ENCODE results near the gene PAX2. TPM values are rescaled to one million over a fixed set of nuclear protein-coding genes. Genes with fewer than 3 reads are reported as not detected.

Gene PAX2
- total and polyA plus RNA-seq, 2 of the 8 experiments (the other 6 are each of a cell fraction or from before 2014, with no cell fraction given): 0.02 TPM; not detected in 1

DNA sequence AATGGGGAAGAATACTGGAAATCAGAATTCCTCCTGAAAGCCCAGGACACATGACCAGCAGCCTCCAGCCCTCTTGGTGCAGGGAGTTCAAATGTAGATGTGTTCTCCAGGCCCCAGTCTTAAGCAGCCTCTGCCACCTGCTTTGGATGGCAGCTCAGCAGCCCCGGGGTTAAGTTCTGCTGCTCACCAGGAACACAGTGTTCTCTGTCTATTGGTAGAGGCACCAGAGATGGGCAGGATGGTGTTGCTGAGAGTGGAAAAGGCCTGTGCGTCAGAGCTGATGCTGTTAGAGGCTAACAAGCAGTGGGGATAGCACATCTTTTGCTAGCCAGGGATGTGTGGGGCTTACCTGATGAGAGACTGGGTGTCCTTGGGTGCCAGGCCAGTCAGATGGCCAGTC lies 56.8 kb downstream of the PAX2 start:
- Histone ChIP-seq H3K18ac (ENCODE audit: extremely low read depth, low read length) (no peak overlapping the region), H3K79me1 (ENCODE audit: low read depth, low read length) (no peaks in the 10 kb centered on the region), H2AFZ (ENCODE audit: low read length) (no peak overlapping the region), H2BK12ac (ENCODE audit: low read depth, low read length) (no peak overlapping the region), H4K8ac (ENCODE audit: extremely low read depth, insufficient read depth, low read length) (no peak overlapping the region), H3K36me3 (ENCODE audit: control insufficient read depth in 2 of 4, insufficient read depth in 4 of 4, low read length in 3 of 4) (no peaks in the 10 kb centered on the region; a peak in 1 of 8 replicates), H2BK120ac (replicated peaks; ENCODE audit: low read depth, low read length) (no peak overlapping the region), H2AK5ac (ENCODE audit: low read depth, low read length) (no peak overlapping the region), H4K5ac (ENCODE audit: insufficient read length, low read depth, low read length) (no peak overlapping the region), H3K9ac (replicated peaks in 1 of 4; ENCODE audit: extremely low read depth in 1 of 4, low read depth in 3 of 4, low read length in 3 of 4) (no peak overlapping the region), H3K27ac (ENCODE audit: low read depth, low read length) (no peak overlapping the region), H4K20me1 (replicated peaks in 1 of 2; ENCODE audit: control insufficient read depth in 1 of 2, insufficient read depth in 2 of 2, low read length in 2 of 2) (no peaks in the 10 kb centered on the region), H3K23me2 (ENCODE audit: low read depth, low read length) (no peaks in the 10 kb centered on the region; the same call in 1 of the 2 replicates), H3K27me3 (replicated peaks in 1 of 4; ENCODE audit: control insufficient read depth in 3 of 4, extremely low read depth in 1 of 4, insufficient read depth in 3 of 4, low read length in 3 of 4) (peaks cover 0 to 17% (median 6%) of the 10 kb centered on the region in 4 experiments; a peak in 5 of 7 replicates), H4K91ac (replicated peaks; ENCODE audit: insufficient read length, low read length) (no peak overlapping the region), H3K79me2 (ENCODE audit: control insufficient read depth in 1 of 2, insufficient read depth in 2 of 2, low read length in 2 of 2) (no peaks in the 10 kb centered on the region), H3K4ac (replicated peaks; ENCODE audit: insufficient read length, low read depth, low read length) (no peak overlapping the region), H2BK5ac (ENCODE audit: low read depth, low read length) (no peak overlapping the region), H3K4me1 (replicated peaks in 1 of 4; ENCODE audit: control insufficient read depth in 3 of 4, insufficient read depth in 4 of 4, low read length in 3 of 4) (peaks cover 3 to 13% (median 5%) of the 10 kb centered on the region in 4 experiments; a peak in 6 of 7 replicates), H2BK15ac (ENCODE audit: low read length) (0 out of 2 replicates have a peak overlapping the region, but pooled peaks have one; percentile 12), H3K9me3 (ENCODE audit: insufficient read depth in 2 of 2, low read depth in 1 of 2, low read length in 1 of 2) (no peaks in the 10 kb centered on the region), H3K23ac (ENCODE audit: insufficient read length) (no peak overlapping the region), H3K14ac (ENCODE audit: insufficient read length) (no peak overlapping the region), H3K4me2 (ENCODE audit: insufficient read depth in 1 of 2, low read depth in 2 of 2, low read length in 2 of 2) (no peak overlapping the region), H3K4me3 (ENCODE audit: extremely low read depth in 1 of 4, insufficient read depth in 2 of 4, low read depth in 3 of 4, low read length in 4 of 4) (no peak overlapping the region), H2BK20ac (ENCODE audit: low read length) (no peak overlapping the region), H3K56ac (replicated peaks; ENCODE audit: insufficient read length, low read depth, low read length) (no peak overlapping the region)
- no peak for TF ChIP-seq HDAC6 (IDR thresholded peaks at IDR 0.05; ENCODE audit: low read depth, low read length)
- TF ChIP-seq, protein P1, sequence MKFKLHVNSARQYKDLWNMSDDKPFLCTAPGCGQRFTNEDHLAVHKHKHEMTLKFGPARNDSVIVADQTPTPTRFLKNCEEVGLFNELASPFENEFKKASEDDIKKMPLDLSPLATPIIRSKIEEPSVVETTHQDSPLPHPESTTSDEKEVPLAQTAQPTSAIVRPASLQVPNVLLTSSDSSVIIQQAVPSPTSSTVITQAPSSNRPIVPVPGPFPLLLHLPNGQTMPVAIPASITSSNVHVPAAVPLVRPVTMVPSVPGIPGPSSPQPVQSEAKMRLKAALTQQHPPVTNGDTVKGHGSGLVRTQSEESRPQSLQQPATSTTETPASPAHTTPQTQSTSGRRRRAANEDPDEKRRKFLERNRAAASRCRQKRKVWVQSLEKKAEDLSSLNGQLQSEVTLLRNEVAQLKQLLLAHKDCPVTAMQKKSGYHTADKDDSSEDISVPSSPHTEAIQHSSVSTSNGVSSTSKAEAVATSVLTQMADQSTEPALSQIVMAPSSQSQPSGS (IDR thresholded peaks at IDR 0.05; ENCODE audit: low read length): no peak
- no peak for TF ChIP-seq SIX5 (IDR thresholded peaks at IDR 0.05; ENCODE audit: low read depth, low read length)
- TF ChIP-seq SIN3A (conservative IDR thresholded peaks at IDR 0.05 in 1 of 2, IDR thresholded peaks at IDR 0.05 in 1 of 2; ENCODE audit: low read depth in 1 of 2, low read length in 2 of 2): no peak
- TF ChIP-seq, protein P2, sequence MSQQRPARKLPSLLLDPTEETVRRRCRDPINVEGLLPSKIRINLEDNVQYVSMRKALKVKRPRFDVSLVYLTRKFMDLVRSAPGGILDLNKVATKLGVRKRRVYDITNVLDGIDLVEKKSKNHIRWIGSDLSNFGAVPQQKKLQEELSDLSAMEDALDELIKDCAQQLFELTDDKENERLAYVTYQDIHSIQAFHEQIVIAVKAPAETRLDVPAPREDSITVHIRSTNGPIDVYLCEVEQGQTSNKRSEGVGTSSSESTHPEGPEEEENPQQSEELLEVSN (IDR thresholded peaks at IDR 0.05): no peak
- no peak for TF ChIP-seq MAFK (IDR thresholded peaks at IDR 0.05; ENCODE audit: low read depth, low read length)
- TF ChIP-seq GTF2F1 (IDR thresholded peaks at IDR 0.05; ENCODE audit: borderline replicate concordance, low read depth, low read length): no peak
- CTCF ChIA-PET (ENCODE audit: partially characterized antibody): interaction anchor here (1.0 to 12.0 kb wide), 14 partner anchors 8 to 241 kb away, joined by 3 to 98 read pairs (median 4); no protein-coding TSS in a partner anchor
- POLR2A ChIA-PET (ENCODE audit: partially characterized antibody): interaction anchor here (0.9 kb wide), 2 partner anchors 13 to 15 kb away, joined by 3 to 4 read pairs; no protein-coding TSS in a partner anchor
- WGBS, 2 experiments (ENCODE audit: extremely low coverage in 1 of 2, insufficient coverage in 1 of 2, insufficient read length in 1 of 2, insufficient replicate concordance in 2 of 2, low coverage in 1 of 2, low lambda C conversion rate in 2 of 2, missing lambda C conversion rate in 1 of 2): 86% methylated on average over 2 of the region's 2 CpGs; no CpG with 5 or more reads in 1 of the 2 experiments
- FAIRE-seq: no peak
- no peak for DNase-seq (ENCODE audit: low read depth in 1 of 2, low spot score in 2 of 2)

Measured in H1 (cell line).